GM12878 (cell line): ENCODE measurements around the gene CTNNBL1. TPM values are rescaled to one million over a fixed set of nuclear protein-coding genes. Genes with fewer than 3 reads are reported as not detected.

Experiments
- ATAC-seq: fragments of 200-7000 bp; cut with Tn5 transposase; 3 replicates; pipeline ENCODE4 v1.9.1; 2020; ENCODE audit warnings: mild to moderate bottlenecking, moderate library complexity
- BruUV-seq: library from RNA; stranded (reverse); fragments of 400-500 nt; replicated peaks from 2 replicates; lab custom pipeline; 2021; lab: Mats Ljungman, UMichigan
- CTCF ChIA-PET: fragments of 300-600 bp; sonication (Branson Sonifier 250); formaldehyde crosslinking; extraction: SDS; loops from one replicate; lab custom pipeline; 2021; ENCODE audit warnings: inconsistent platforms; lab: Yijun Ruan, JAX
- POLR2A ChIA-PET: fragments of 350-600 bp; formaldehyde crosslinking; extraction: SDS; loops from one replicate; lab custom pipeline; 2021; ENCODE audit warnings: inconsistent platforms; lab: Charles Lee
- RAD21 ChIA-PET: fragments of 300-600 bp; sonication (Branson Sonifier 250); formaldehyde crosslinking; loops from one replicate; lab custom pipeline; 2023; ENCODE audit warnings: antibody characterized with exemption; ENCODE audit not compliant: unreplicated experiment; lab: Charles Lee
- SMC1A ChIA-PET: fragments of 300-600 bp; sonication (Branson Sonifier 250); formaldehyde crosslinking; loops from one replicate; lab custom pipeline; 2023; ENCODE audit not compliant: unreplicated experiment, uncharacterized antibody; lab: Charles Lee
- DNase-seq: peaks from one replicate; pipeline ENCODE4 v3.0.0-alpha.2; 2011; ENCODE audit warnings: low read depth, low spot score
- FAIRE-seq: peaks from 3 replicates; lab custom pipeline; 2011; peaks lifted over from hg19 to GRCh38; lab: Jason Lieb, UNC
- H2AFZ ChIP-seq: 2 replicates; pipeline ENCODE4 v1.6.0; 2011; ENCODE audit warnings: low read depth, low read length, control low read depth; ENCODE audit not compliant: control insufficient read depth
- H3K27ac ChIP-seq: 2 replicates; pipeline ENCODE4 v1.5.1; 2011; ENCODE audit warnings: control low read depth; ENCODE audit not compliant: control insufficient read depth, insufficient read depth
- H3K27me3 ChIP-seq, 2 experiments: replicated peaks in 1 of 2; 2 replicates each; pipeline versions ENCODE4 v1.6.0 to v1.6.1; 2011; ENCODE audit warnings: low read length in 1 of 2; ENCODE audit not compliant: control insufficient read depth in 2 of 2, insufficient read depth in 2 of 2
- H3K36me3 ChIP-seq, 2 experiments: 2 replicates each; pipeline ENCODE4 v1.5.1; 2011; ENCODE audit warnings: low read length in 1 of 2; ENCODE audit not compliant: control insufficient read depth in 2 of 2, insufficient read depth in 2 of 2
- H3K4me1 ChIP-seq: 2 replicates; pipeline ENCODE4 v1.6.1; 2011; ENCODE audit warnings: mild to moderate bottlenecking, low read length, moderate library complexity, mixed read lengths; ENCODE audit not compliant: control insufficient read depth, insufficient read depth
- H3K4me2 ChIP-seq: 2 replicates; pipeline ENCODE4 v1.6.0; 2011; ENCODE audit warnings: control low read depth; ENCODE audit not compliant: control insufficient read depth, insufficient read depth
- H3K4me3 ChIP-seq: fragments of 200-600 bp; sonication (generic); 2 replicates; pipeline ENCODE4 v1.5.1; 2016
- H3K79me2 ChIP-seq: 2 replicates; pipeline ENCODE4 v1.6.0; 2011; ENCODE audit warnings: low read length; ENCODE audit not compliant: control insufficient read depth, insufficient read depth
- H3K9ac ChIP-seq: 2 replicates; pipeline ENCODE4 v1.8.0; 2011; ENCODE audit warnings: low read length, control low read depth, mixed read lengths; ENCODE audit not compliant: control insufficient read depth, insufficient read depth
- H3K9me3 ChIP-seq: replicated peaks from 3 replicates; pipeline ENCODE4 v1.5.1; 2011; ENCODE audit warnings: mild to moderate bottlenecking, low read length; ENCODE audit not compliant: control insufficient read depth, insufficient read depth
- H4K20me1 ChIP-seq: 2 replicates; pipeline ENCODE4 v1.6.0; 2011; ENCODE audit not compliant: control insufficient read depth, insufficient read depth
- ETV6 ChIP-seq, 2 experiments: fragments of 450-650 bp in 1 of 2; IDR thresholded peaks in 1 of 2; conservative IDR thresholded peaks in 1 of 2; 2 replicates each; pipeline ENCODE4 v1.6.1; 2014; ENCODE audit warnings: antibody characterized with exemption in 1 of 2, borderline replicate concordance in 1 of 2, low read depth in 1 of 2, mild to moderate bottlenecking in 1 of 2, moderate library complexity in 1 of 2
- GABPA ChIP-seq: IDR thresholded peaks from 2 replicates; pipeline ENCODE4 v1.6.1; 2014; ENCODE audit warnings: antibody characterized with exemption, low read depth, mild to moderate bottlenecking, inconsistent platforms
- KDM1A ChIP-seq: fragments of 200-600 bp; sonication (generic); IDR thresholded peaks from 2 replicates; pipeline ENCODE4 v1.6.1; 2016; ENCODE audit warnings: borderline replicate concordance
- MEF2B ChIP-seq: fragments of 450-650 bp; IDR thresholded peaks from 2 replicates; pipeline ENCODE4 v1.6.1; 2018; ENCODE audit warnings: mild to moderate bottlenecking, moderate library complexity; ENCODE audit not compliant: partially characterized antibody, poor library complexity, severe bottlenecking
- MXI1 ChIP-seq: fragments of 150-350 bp; IDR thresholded peaks from 2 replicates; pipeline ENCODE4 v1.6.1; 2011; ENCODE audit warnings: low read depth, mild to moderate bottlenecking, inconsistent platforms, low read length, improper control_type of control experiment
- NBN ChIP-seq: fragments of 450-650 bp; IDR thresholded peaks from 2 replicates; pipeline ENCODE4 v1.6.1; 2016
- NRF1 ChIP-seq: conservative IDR thresholded peaks from 2 replicates; pipeline ENCODE4 v1.6.1; 2011; ENCODE audit warnings: mild to moderate bottlenecking, low read depth, low read length, improper control_type of control experiment
- POU2F2 ChIP-seq: IDR thresholded peaks from 3 replicates; pipeline ENCODE4 v1.6.1; 2011; ENCODE audit warnings: low read depth, mild to moderate bottlenecking, low read length, borderline replicate concordance
- RAD21 ChIP-seq: IDR thresholded peaks from 2 replicates; pipeline ENCODE4 v1.6.1; 2011; ENCODE audit warnings: mild to moderate bottlenecking, low read depth, low read length, moderate library complexity; ENCODE audit not compliant: insufficient read depth
- RAD51 ChIP-seq: fragments of 450-650 bp; IDR thresholded peaks from 2 replicates; pipeline ENCODE4 v1.6.1; 2016; ENCODE audit warnings: moderate library complexity, mild to moderate bottlenecking, inconsistent platforms
- RELA ChIP-seq: fragments of 450-650 bp; IDR thresholded peaks from 2 replicates; pipeline ENCODE4 v1.8.0; 2014; ENCODE audit warnings: borderline replicate concordance; ENCODE audit not compliant: partially characterized antibody
- SIX5 ChIP-seq: IDR thresholded peaks from 2 replicates; pipeline ENCODE4 v1.6.1; 2011; ENCODE audit warnings: mild to moderate bottlenecking, low read depth, low read length, moderate library complexity; ENCODE audit not compliant: severe bottlenecking
- SP1 ChIP-seq: IDR thresholded peaks from one replicate; pipeline ENCODE4 v1.6.1; 2011; ENCODE audit warnings: low read depth, low read length
- TBL1XR1 ChIP-seq: IDR thresholded peaks from 2 replicates; pipeline ENCODE4 v1.6.1; 2012; ENCODE audit warnings: low read depth, low read length, improper control_type of control experiment
- TCF12 ChIP-seq: IDR thresholded peaks from 2 replicates; pipeline ENCODE4 v1.6.1; 2011; ENCODE audit warnings: low read depth, mild to moderate bottlenecking, low read length
- WGBS: methylation state at CpG from one replicate; pipeline ENCODE4 v1.1.6; 2016; ENCODE audit warnings: low lambda C conversion rate; ENCODE audit not compliant: insufficient replicate concordance, insufficient coverage; ENCODE audit errors: missing lambda C conversion rate; 5-methylcytosine and 5-hydroxymethylcytosine counted together
- in situ Hi-C: fragments of 300-500 bp; cut with MboI; formaldehyde crosslinking; loops from 9 replicates; pipeline ENCODE4 v1.14.3; 2018; ENCODE audit warnings: mixed read lengths
- intact Hi-C: fragments of 100-400 bp; cut with micrococcal nuclease; formaldehyde crosslinking; loops from one replicate; pipeline ENCODE4 v1.14.2; 2022; ENCODE audit not compliant: unreplicated experiment
- polyA plus RNA-seq, 11 experiments: library from polyadenylated mRNA; depleted of rRNA in 4 of 11; unstranded in 6 of 11; stranded (reverse) in 5 of 11; fragments of >200 nt; fragmentation: Nextera tagmentation in 4 of 11; fragmentation: Illumina TruSeq in 1 of 11; extraction: Ambion mirVana in 4 of 11; extraction: Trizol in 1 of 11; gene quantifications; 1 replicate in 1 of 11; 2 replicates in 10 of 11; pipeline versions ENCODE4 v1.2.1 to v1.2.3, GENCODE V29; 2011 to 2016; ENCODE audit warnings: inconsistent platforms in 2 of 11, missing spikeins in 2 of 11, low read depth in 1 of 11
- total RNA-seq, 4 experiments: library from RNA; depleted of rRNA in 3 of 4; stranded (reverse); fragments of >200 nt in 3 of 4; fragmentation: Illumina TruSeq in 1 of 4; extraction: Trizol in 1 of 4; gene quantifications; 2 replicates each; pipeline versions ENCODE4 v1.2.1 to v1.2.3, GENCODE V29; 2013 to 2021
- TF ChIP-seq, protein P1 (sequence below): fragments of 150-350 bp; IDR thresholded peaks from 2 replicates; pipeline ENCODE4 v1.6.1; 2016; ENCODE audit warnings: low read depth, low read length

The CTNNBL1 gene
- total and polyA plus RNA-seq, 10 of the 15 experiments (the other 5 are each of a cell fraction or from before 2014, with no cell fraction given), result 43.1 to 102 (median 67.8) TPM

DNA sequence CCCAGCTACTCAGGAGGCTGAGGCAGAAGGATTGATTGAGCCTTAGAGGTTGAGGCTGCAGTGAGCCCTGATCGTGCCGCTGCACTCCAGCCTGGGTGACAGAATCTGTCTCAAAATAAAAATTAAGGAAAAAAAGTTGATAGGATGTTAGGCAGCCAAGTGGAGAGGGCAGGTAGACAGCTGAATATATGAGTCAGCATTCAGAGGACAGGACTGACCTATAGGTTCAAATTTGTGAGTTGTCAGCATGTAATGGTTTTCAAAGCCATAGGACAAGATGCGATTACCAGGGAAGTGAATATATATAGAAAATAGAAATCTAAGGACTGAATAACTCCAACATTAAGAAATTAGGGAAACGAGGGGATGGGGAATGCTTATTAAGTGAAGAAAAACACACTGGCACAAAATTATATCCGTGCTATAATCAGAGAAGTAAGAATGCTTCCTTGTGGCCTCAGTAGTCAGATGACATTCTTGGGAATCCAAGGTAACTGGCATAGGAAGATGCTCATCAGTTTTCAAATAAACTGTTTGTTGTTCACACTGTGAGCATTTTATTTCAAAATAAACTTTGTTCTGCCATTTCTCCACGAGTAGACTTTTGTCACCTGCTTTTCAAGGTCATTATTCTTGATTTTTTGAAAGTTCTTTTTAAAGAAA, 145.1 kb downstream of the CTNNBL1 start:
- Histone ChIP-seq H2AFZ (no peak overlapping the region), H3K79me2 (no peaks in the 10 kb centered on the region), H3K9ac (no peak overlapping the region), H3K27ac (no peak overlapping the region), H3K36me3 (peaks cover 8 to 14% of the 10 kb centered on the region in 2 experiments), H3K9me3 (no peaks in the 10 kb centered on the region), H4K20me1 (no peaks in the 10 kb centered on the region), H3K4me2 (no peak overlapping the region), H3K27me3 (no peaks in the 10 kb centered on the region), H3K4me3 (no peak overlapping the region), H3K4me1 (peaks cover 2% of the 10 kb centered on the region; the same call in 1 of the 2 replicates)
- POLR2A ChIA-PET, result no interaction called here
- TF ChIP-seq MEF2B (no peak), ETV6 (conservative IDR thresholded peaks at IDR 0.05 in 1 of 2, IDR thresholded peaks at IDR 0.05 in 1 of 2; ENCODE audit: borderline replicate concordance in 1 of 2, low read depth in 1 of 2) (no peak), RELA (no peak), RAD51 (no peak), POU2F2 (no peak)
- RAD21 ChIA-PET, result no interaction called here
- 96% methylated on average over 6 of the region's 6 CpGs for WGBS
- BruUV-seq, result no TSS peak
- FAIRE-seq, result no peak
- CTCF ChIA-PET, result no interaction called here
- DNase-seq, result no peak
- intact Hi-C loops (no loop called here), in situ Hi-C loops (no loop called here)
- ATAC-seq, result no peak
- SMC1A ChIA-PET, result no interaction called here

DNA sequence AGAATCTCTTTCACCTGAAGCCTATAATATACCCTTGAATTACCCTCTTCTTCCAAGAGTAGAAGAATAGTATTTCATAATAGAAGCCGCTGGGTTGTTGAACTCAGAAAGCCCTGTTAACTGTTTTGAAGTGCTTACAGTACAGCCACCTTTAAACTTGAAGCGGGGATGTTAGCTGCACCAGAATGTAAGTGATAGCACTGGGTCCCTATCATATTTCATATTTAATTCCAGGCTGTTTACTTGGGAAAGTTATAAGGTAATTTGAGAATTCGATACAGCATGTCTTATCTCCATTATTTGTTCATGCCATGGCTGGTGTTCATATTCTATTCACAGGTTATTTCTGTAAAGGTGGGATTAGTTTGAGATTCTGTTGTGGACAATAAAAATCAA, 145.6 kb downstream of the CTNNBL1 start:
- no TSS peak for BruUV-seq
- DNase-seq (no peak), ATAC-seq (no peak), FAIRE-seq (no peak)
- RAD21 ChIA-PET, result no interaction called here
- Histone ChIP-seq H3K9me3 (no peaks in the 10 kb centered on the region), H3K4me3 (no peak overlapping the region), H3K4me1 (peaks cover 2% of the 10 kb centered on the region; the same call in 1 of the 2 replicates), H3K9ac (no peak overlapping the region), H3K36me3 (peaks cover 8 to 18% of the 10 kb centered on the region in 2 experiments), H2AFZ (no peak overlapping the region), H3K27me3 (no peaks in the 10 kb centered on the region), H3K4me2 (no peak overlapping the region), H4K20me1 (no peaks in the 10 kb centered on the region), H3K27ac (no peak overlapping the region), H3K79me2 (no peaks in the 10 kb centered on the region)
- 99% methylated on average over 3 of the region's 3 CpGs for WGBS
- intact Hi-C loops, result no loop called here
- SMC1A ChIA-PET, result no interaction called here
- in situ Hi-C loops, result no loop called here
- CTCF ChIA-PET, result no interaction called here
- POLR2A ChIA-PET, result no interaction called here
- TF ChIP-seq RAD21 (no peak), TCF12 (no peak), MXI1 (no peak), TBL1XR1 (no peak), RAD51 (no peak), NRF1 (no peak), GABPA (no peak), NBN (no peak), SIX5 (no peak), SP1 (no peak), KDM1A (no peak)
- TF ChIP-seq, protein P1, sequence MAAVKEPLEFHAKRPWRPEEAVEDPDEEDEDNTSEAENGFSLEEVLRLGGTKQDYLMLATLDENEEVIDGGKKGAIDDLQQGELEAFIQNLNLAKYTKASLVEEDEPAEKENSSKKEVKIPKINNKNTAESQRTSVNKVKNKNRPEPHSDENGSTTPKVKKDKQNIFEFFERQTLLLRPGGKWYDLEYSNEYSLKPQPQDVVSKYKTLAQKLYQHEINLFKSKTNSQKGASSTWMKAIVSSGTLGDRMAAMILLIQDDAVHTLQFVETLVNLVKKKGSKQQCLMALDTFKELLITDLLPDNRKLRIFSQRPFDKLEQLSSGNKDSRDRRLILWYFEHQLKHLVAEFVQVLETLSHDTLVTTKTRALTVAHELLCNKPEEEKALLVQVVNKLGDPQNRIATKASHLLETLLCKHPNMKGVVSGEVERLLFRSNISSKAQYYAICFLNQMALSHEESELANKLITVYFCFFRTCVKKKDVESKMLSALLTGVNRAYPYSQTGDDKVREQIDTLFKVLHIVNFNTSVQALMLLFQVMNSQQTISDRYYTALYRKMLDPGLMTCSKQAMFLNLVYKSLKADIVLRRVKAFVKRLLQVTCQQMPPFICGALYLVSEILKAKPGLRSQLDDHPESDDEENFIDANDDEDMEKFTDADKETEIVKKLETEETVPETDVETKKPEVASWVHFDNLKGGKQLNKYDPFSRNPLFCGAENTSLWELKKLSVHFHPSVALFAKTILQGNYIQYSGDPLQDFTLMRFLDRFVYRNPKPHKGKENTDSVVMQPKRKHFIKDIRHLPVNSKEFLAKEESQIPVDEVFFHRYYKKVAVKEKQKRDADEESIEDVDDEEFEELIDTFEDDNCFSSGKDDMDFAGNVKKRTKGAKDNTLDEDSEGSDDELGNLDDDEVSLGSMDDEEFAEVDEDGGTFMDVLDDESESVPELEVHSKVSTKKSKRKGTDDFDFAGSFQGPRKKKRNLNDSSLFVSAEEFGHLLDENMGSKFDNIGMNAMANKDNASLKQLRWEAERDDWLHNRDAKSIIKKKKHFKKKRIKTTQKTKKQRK, result no peak
